Left forelimb (tissue), 1 donor: ENCODE data around the gene PALM3.

Source experiments
- DNase-seq: peaks from one replicate; pipeline ENCODE4 v3.0.0-alpha.2; 2018; ENCODE audit warnings: low spot score

Gene PALM3

GRCh38 chr19:14061751-14062557 is at the start of gene PALM3:
Gene PALM3 (minus strand): TSS chr19:14062076. CDS start chr19:14061980, 96 bp downstream.
- DNase-seq = no peak

GRCh38 chr19:14111486-14111885 is 49.6 kb upstream of the PALM3 start:
- no peak for DNase-seq

GRCh38 chr19:14110650-14111049 is 48.8 kb upstream of the PALM3 start:
- DNase-seq = no peak

GRCh38 chr19:14107581-14108461 is 45.9 kb upstream of the PALM3 start:
- no peak for DNase-seq

GRCh38 chr19:14106840-14107239 is 45.0 kb upstream of the PALM3 start:
- DNase-seq = no peak

GRCh38 chr19:14105680-14106079 is 43.8 kb upstream of the PALM3 start:
- DNase-seq = no peak

GRCh38 chr19:14103310-14103709 is 41.4 kb upstream of the PALM3 start:
- DNase-seq = no peak

- no peak for DNase-seq
These were observed 40.9 kb upstream of the PALM3 start for GRCh38 chr19:14102756-14103155.

GRCh38 chr19:14102102-14102696 is 40.3 kb upstream of the PALM3 start:
- DNase-seq = no peak

GRCh38 chr19:14101003-14101545 is 39.2 kb upstream of the PALM3 start:
- DNase-seq = no peak

GRCh38 chr19:14097532-14098151 is 35.8 kb upstream of the PALM3 start:
- no peak for DNase-seq

GRCh38 chr19:14096272-14096992 is 34.6 kb upstream of the PALM3 start:
- DNase-seq = no peak

GRCh38 chr19:14094854-14095253 is 33.0 kb upstream of the PALM3 start:
- no peak for DNase-seq

GRCh38 chr19:14093117-14093823 is 31.4 kb upstream of the PALM3 start:
- DNase-seq = no peak

GRCh38 chr19:14091813-14092462 is 30.1 kb upstream of the PALM3 start:
- DNase-seq = no peak

GRCh38 chr19:14091081-14091812 is 29.4 kb upstream of the PALM3 start:
- peak; percentile 82 for DNase-seq

- peak; percentile 93 for DNase-seq
These were observed 28.7 kb upstream of the PALM3 start, which contains the start of gene SAMD1 for GRCh38 chr19:14090509-14091080. Gene SAMD1 (minus strand): TSS chr19:14090751.

- no peak for DNase-seq
These were observed 28.0 kb upstream of the PALM3 start for GRCh38 chr19:14089662-14090508.
